GM12878 (cell line): ENCODE results near the gene ZNRF3.

Source experiments
- BHLHE40 ChIP-seq, 2 experiments: fragments of 450-650 bp in 1 of 2; IDR thresholded peaks; 2 replicates each; pipeline ENCODE4 v1.6.1; 2011 to 2017; ENCODE audit warnings: low read depth in 2 of 2, borderline replicate concordance in 1 of 2, improper control_type of control experiment in 1 of 2, low read length in 1 of 2, mild to moderate bottlenecking in 1 of 2
- CHD1 ChIP-seq: IDR thresholded peaks from 2 replicates; pipeline ENCODE4 v1.6.1; 2012; ENCODE audit warnings: low read depth, low read length, improper control_type of control experiment
- CTCF ChIP-seq, 3 experiments: IDR thresholded peaks in 2 of 3; conservative IDR thresholded peaks in 1 of 3; 2 replicates each; pipeline ENCODE4 v1.5.1; 2011; ENCODE audit warnings: low read depth in 3 of 3, low read length in 3 of 3, mild to moderate bottlenecking in 3 of 3, control low read depth in 2 of 3, moderate library complexity in 2 of 3, inconsistent platforms in 1 of 3, mixed read lengths in 1 of 3; ENCODE audit not compliant: control insufficient read depth in 2 of 3, insufficient read depth in 1 of 3; ENCODE audit errors: extremely low read depth in 1 of 3
- KAT2A ChIP-seq: conservative IDR thresholded peaks from 2 replicates; pipeline ENCODE4 v1.6.1; 2011; ENCODE audit warnings: low read depth, low read length; ENCODE audit not compliant: control insufficient read depth
- MAX ChIP-seq: IDR thresholded peaks from 2 replicates; pipeline ENCODE4 v1.6.1; 2012; ENCODE audit warnings: low read depth, low read length, improper control_type of control experiment

GRCh38 chr22:28962042-28962554 lies 78.7 kb downstream of the ZNRF3 start:
- TF ChIP-seq MAX (no peak), CHD1 (no peak), KAT2A (no peak), CTCF (IDR thresholded peaks at IDR 0.05 in 2 of 3, conservative IDR thresholded peaks at IDR 0.05 in 1 of 3; ENCODE audit: control insufficient read depth in 2 of 3, extremely low read depth in 1 of 3, insufficient read depth in 1 of 3, low read depth in 3 of 3, low read length in 3 of 3) (no peak), BHLHE40 (IDR thresholded peaks at IDR 0.05; ENCODE audit: borderline replicate concordance in 1 of 2, low read depth in 2 of 2, low read length in 1 of 2) (no peak)
